Stimulated activated CD4-positive, alpha-beta T cell treated with anti-CD3 and anti-CD28 coated beads, TNF-alpha, amount 100 ng/mL, for 1 hour (primary cell): ENCODE data around the gene SMLR1.

Experiments used
- DNase-seq, 3 donors: peaks; one replicate each; pipeline ENCODE4 v3.0.0-alpha.2; 2020; ENCODE audit warnings: low read depth in 3 of 3, low spot score in 1 of 3

Gene SMLR1

GRCh38 chr6:130849594-130849993, 22.4 kb downstream of the SMLR1 start:
- no peak for DNase-seq

DNA sequence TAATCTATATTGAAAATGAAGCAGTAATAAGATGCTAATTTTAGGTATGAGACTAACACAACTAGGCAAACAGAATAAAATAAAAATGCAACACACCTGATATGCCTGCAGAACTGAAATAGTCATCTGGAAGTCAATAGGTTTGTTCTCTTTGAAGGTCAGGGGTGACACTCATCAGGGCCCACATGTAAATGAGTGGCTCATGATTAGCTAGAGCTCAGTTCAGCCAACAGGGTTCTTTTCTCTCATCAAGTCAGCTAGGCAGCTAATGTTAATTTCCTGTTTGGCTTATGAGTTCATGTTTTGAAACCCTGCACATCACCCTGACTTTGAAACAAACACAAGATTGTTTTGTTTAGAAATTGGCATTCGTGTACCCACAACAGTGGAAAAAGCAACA, 23.8 kb downstream of the SMLR1 start:
- no peak for DNase-seq

DNA sequence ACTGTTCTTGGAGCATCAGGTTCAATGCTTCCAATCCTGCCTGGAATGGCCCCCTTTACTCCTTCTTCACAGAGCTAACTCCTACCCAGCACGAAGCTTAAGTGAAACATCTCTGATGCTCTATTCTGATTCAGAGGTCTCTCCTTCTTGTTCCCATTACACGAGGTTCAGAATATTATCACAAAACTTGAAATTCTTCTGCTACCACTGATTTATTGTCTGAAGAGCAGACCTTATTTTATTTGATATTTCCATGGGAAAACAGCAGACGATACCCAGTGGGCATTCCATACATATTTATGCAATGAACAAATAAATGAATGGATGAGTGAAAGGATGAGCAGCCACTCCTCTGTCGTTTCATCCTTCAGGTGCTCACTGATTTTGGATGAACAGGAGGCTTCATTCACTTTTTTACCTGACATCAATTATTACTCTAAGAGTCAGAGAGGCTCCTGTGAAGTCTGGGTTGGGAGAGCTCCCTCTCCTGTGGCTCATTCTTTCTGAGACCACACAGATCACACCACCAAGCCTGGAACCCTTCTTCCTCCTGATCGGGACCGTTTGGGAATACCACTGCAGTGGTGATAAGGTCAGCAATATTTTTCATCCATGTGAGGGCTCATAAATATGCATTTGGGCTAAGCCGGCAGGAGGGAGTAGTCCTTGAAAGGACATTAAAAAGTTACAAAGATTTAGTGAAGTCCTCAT, 25.8 kb downstream of the SMLR1 start:
- DNase-seq: no peak

DNA sequence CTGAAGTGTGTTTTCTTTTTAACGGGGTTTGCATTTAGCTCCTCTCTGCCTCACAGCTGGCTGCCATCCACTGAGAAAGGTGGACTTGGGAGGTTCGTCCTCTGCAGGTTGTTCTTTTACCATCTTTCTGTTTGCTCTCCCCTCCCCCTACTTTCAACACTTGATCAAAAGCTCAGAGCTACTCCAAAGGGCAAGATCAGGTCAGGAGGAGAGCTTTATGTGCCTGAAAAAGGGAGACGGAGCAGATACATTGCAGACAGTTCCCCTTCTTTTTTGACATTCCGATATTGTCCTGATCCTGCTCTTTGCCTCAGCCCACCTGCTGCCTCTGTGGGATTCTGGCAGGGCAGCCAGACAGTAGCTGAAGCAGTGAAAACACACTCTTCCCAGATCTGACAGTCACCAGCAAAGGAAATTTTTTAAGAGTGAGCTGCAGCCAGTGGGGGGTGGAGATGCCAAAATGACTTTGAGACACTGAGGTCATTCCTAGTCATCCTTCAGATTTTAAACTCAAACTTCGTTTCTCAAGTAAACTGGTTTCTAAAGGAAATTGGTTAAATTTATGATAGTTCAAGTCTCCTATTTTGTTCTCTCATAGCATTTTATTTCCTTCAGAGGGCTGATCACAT, 26.5 kb downstream of the SMLR1 start:
- no peak for DNase-seq

- DNase-seq: no peak
These were observed 30.8 kb downstream of the SMLR1 start for GRCh38 chr6:130858054-130858453.

- DNase-seq: no peak
These were observed 31.4 kb downstream of the SMLR1 start for GRCh38 chr6:130858498-130859160.

DNA sequence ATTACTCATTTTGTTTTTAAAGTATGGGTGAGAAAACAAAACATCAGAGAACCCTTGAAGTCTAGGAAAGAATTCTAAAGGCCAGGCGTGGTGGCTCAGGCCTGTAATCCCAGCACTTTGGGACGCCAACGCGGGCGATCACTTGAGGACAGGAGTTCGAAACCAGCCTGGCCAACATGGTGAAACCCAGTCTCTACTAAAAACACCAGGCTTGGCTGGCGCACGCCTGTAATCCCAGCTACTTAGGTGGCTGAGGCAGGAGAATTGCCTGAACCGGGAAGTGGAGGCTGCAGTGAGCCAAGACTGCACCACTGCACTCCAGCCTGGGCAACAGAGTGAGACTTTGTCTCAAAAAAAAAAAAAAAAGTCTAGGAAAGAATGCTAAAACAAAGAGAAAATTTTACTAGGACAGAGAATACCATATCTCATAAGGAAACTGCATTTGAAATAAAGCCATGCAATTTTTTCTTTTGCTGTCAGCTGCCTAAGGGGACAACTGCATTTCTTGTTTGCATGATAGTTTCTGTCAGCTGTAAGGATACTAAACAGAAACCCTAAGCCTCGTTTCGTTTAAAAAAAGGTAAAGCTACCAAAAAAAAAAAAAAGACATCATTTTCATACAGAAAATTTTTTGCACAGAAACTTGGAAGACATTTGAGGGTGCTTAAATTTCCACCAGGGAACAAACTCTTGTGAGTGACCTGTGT, 32.1 kb downstream of the SMLR1 start:
- DNase-seq: no peak

GRCh38 chr6:130862370-130862769, 35.2 kb downstream of the SMLR1 start:
- DNase-seq: no peak

DNA sequence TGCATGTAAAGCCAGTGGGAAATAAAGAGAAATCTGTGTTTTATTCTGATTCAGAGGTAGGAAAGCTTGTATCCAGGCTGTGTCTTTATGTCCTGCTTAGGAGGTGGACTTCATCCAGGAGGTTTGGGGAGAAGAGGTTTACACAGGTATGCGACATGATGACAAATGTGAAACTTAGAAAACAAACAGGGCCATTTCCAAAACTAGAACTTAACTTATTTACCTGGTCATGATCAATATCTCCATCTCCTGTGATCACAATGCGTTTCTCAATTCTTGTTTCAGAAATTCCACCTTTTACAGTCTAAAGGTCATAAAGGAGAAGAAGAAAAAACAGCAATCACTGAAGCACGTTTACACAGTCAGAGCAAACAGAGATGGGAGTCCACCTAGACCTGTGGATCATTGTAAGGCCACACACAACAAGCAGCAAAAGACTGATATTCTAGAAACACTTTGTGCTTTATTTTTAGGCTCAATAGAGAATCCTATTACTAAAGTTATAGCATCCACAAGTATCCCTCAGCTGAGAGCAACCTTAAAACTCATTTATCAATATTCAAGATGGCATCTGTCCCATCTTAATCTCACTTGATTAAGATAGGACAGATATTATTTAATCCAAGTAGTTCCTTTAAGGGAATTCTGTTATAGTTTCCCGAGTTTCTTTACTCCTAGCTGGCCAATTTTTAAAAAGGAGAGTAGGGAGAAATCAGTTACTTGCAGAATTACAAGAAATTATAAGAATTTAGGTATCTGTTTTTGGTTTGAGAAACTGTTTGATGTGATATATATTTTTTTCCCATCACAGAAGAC, 36.4 kb downstream of the SMLR1 start:
- DNase-seq: no peak

DNA sequence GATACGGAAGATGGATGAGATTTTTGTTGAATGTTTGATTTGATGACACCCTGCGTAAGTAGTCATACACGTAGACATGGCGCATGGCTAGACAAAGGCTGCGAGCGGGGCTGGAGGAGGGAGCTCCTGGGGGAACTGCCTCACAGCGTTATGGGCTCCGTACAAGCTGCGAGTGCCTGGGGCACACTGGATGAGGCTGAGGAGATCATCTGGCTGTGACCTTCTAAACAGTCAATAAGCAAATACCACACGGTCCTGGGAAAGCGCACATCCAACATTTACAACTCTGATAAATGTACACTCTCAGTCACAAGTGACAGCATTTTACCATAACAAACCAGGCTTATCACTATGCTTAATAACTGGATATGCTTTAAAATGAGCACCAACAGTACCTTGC, 37.1 kb downstream of the SMLR1 start:
- no peak for DNase-seq

DNA sequence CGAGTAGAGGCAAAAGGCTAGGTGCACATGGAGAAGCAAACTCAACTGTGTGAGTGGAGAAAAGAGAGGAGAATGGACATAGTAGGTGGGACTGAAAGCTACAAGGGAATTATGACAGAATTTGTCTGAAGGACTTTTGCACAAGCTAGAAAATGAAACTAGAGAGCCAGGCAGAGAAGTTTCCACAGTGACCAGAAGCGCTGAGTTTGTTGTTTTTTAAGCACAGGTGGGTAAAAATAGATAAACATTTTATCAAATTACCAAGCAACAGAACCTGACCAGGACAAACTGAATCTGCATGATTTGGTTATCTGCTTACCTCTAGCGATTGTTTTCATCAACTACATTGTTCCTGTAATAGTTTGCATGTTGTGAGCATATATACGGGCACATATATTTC, 38.6 kb downstream of the SMLR1 start:
- DNase-seq: no peak

GRCh38 chr6:130869681-130870080, 42.5 kb downstream of the SMLR1 start:
- no peak for DNase-seq

GRCh38 chr6:130870179-130870880, 43.1 kb downstream of the SMLR1 start:
- DNase-seq: no peak

DNA sequence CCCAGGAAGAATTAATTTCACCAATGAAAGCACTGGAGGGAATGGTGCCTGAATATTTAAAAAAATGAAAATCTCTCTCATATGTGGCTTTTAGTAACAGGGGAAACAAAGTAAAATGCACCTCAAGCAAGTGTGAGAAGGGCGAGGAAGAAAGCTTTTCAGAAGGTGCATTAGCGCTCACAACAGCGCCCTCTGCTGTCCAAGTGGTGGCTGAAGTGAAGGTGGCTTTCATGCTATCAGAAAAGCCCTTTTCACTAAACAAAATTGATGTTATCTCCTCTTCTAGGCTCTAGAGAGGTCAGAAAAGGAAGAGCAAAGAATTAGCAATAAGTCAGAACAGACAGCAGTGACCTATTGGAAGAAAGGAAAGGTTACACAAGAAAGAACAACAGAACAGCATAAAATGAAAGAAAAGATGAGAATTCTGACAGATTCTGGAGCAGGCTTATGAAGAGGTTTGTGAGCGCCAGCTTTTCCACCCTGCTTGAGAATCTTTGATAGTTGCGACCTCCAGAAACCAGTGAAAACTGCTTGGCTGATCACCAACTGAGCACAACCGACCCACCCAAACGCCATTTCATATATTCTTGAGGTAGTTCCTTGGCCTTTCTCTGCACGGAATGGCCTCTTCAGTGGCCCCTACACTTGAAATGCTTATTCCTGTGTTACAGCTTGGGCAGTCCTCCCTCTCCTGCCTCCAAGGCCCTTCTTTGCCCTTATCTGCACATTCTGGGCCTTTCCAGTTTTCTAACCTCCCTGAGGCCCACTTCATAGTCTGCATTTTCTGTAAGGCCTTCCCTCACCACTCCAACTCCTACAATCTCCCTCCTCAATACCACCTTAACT, 45.3 kb downstream of the SMLR1 start:
- DNase-seq: peak; percentile 35 to 65 (median 38)

DNA sequence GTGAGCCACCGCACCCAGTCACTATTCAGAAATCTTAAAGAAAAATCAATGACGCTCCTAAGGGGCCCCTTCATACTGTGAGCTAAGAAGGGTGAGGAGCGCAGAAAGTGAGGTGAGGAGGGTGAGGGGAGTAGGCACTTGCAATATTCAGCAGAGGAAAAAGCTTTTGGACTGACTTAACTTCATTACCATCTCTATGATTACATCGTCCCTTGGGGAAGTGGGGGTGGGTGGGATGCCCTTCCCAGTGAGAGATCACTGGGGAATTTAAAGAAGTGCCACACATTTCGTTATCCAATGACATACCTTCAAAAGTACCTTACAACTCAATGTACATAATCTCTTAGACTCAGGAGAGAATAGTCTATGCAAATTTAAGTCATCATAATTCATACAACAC, 46.5 kb downstream of the SMLR1 start:
- DNase-seq: no peak

DNA sequence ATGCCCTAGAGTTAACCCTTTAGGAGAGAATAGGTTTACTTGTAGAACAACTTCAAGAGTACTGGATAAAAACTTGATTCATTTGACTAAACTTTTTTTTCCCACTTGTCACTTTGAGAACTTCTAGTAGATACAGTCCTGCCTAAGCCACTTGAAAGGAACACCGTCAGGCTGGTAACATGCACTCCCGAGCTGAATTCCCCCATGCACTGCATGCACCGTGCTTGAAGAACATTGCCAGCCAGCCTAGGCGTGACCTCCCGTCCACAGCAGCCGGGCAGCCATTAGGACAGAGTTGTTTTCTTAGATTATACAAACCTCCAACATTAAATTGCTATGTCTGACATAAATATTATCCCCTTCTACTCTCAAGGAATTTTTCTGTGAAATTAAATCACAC, 52.6 kb downstream of the SMLR1 start:
- DNase-seq: no peak

- no peak for DNase-seq
These were observed 55.2 kb downstream of the SMLR1 start for GRCh38 chr6:130882370-130882769.

DNA sequence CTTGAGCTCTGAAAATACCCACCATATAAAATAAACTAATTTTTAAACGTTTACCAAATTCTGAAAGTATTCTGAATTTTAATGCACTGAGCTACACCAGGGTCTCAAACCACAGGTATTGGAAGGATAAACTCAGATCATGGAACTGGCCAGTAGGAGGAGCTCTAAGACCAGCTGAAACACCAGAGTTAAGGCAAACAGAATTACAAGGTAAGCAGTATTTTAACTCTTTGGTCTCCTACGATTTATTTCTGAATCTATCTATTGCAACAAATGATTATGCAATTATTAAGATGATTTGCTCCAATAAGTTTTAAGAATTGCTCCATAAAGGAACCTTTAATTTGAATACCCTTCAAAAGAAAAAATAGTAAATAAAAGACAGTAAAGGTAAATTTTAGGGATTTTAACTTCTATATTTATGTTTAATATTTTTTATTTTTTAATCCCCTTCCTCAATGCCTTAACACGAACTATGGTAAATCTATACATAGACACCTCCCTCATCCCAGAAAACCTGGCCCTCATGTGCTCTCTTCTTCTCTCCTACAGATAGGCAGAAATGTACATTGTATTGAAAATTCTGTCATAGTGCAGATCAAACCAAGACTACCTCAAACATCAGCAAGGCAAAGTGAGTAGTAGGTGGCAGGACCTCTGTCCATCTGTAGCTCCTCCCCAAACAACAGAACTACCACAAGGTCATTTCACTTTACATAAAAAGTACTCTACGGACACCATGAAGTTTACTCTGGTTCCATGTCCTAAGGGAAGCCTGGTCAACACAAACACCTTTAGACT, 58.4 kb downstream of the SMLR1 start:
- DNase-seq: peak; percentile 24 to 52 (median 35)
